ENCODE measurements around the gene TMED1. TPM values are rescaled to one million over a fixed set of nuclear protein-coding genes. Genes with fewer than 3 reads are reported as not detected.

Gene TMED1
- total and polyA plus RNA-seq, 2 of the 13 experiments (the other 11 are each of a cell fraction or from before 2014, with no cell fraction given), result 48.3 to 51.8 TPM

- H3K9ac ChIP-seq (ENCODE audit: insufficient read depth, low read depth, low read length), result no peak overlapping the region
- no peak for FAIRE-seq
- TF ChIP-seq ETV6 (CRISPR knock-in tag; conservative IDR thresholded peaks at IDR 0.05) (no peak), HNF4A (CRISPR knock-in tag; IDR thresholded peaks at IDR 0.05) (no peak), ZBTB1 (CRISPR knock-in tag; IDR thresholded peaks at IDR 0.05; ENCODE audit: borderline replicate concordance) (no peak), PHF8 (CRISPR knock-in tag; IDR thresholded peaks at IDR 0.05) (no peak), ZNF770 (CRISPR knock-in tag; IDR thresholded peaks at IDR 0.05) (no peak), ZNF850 (CRISPR knock-in tag; conservative IDR thresholded peaks at IDR 0.05) (no peak), ZNF766 (CRISPR knock-in tag; IDR thresholded peaks at IDR 0.05; ENCODE audit: borderline replicate concordance) (no peak), TFAP4 (IDR thresholded peaks at IDR 0.05; ENCODE audit: borderline replicate concordance, low read depth) (no peak), FUBP1 (CRISPR knock-in tag; IDR thresholded peaks at IDR 0.05; ENCODE audit: borderline replicate concordance) (no peak), MIXL1 (CRISPR knock-in tag; IDR thresholded peaks at IDR 0.05) (no peak), NFKB2 (CRISPR knock-in tag; IDR thresholded peaks at IDR 0.05; ENCODE audit: borderline replicate concordance) (no peak), TBP (CRISPR knock-in tag; IDR thresholded peaks at IDR 0.05) (no peak), ZNF790 (CRISPR knock-in tag; IDR thresholded peaks at IDR 0.05; ENCODE audit: borderline replicate concordance) (no peak), ZNF501 (CRISPR knock-in tag; IDR thresholded peaks at IDR 0.05) (no peak), ZEB1 (IDR thresholded peaks at IDR 0.05; ENCODE audit: insufficient replicate concordance, low read depth) (no peak), HOXA7 (CRISPR knock-in tag; IDR thresholded peaks at IDR 0.05) (no peak), CHD2 (IDR thresholded peaks at IDR 0.05; ENCODE audit: low read depth, low read length) (no peak)
- TF ChIP-seq, protein P1, sequence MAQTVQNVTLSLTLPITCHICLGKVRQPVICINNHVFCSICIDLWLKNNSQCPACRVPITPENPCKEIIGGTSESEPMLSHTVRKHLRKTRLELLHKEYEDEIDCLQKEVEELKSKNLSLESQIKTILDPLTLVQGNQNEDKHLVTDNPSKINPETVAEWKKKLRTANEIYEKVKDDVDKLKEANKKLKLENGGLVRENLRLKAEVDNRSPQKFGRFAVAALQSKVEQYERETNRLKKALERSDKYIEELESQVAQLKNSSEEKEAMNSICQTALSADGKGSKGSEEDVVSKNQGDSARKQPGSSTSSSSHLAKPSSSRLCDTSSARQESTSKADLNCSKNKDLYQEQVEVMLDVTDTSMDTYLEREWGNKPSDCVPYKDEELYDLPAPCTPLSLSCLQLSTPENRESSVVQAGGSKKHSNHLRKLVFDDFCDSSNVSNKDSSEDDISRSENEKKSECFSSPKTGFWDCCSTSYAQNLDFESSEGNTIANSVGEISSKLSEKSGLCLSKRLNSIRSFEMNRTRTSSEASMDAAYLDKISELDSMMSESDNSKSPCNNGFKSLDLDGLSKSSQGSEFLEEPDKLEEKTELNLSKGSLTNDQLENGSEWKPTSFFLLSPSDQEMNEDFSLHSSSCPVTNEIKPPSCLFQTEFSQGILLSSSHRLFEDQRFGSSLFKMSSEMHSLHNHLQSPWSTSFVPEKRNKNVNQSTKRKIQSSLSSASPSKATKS (CRISPR knock-in tag; IDR thresholded peaks at IDR 0.05), result no peak
These were observed 9.8 kb downstream of the TMED1 start for GRCh38 chr19:10826231-10826630.

More at GRCh38 chr19:10826231-10826630, 9.8 kb downstream of the TMED1 start:
- in situ Hi-C loops (cut with HindIII; ENCODE audit: extremely low pct_ligation_motif_present, low pct_unique_long_range_greater_than_20kb) (no loop called here), intact Hi-C loops (cut with micrococcal nuclease; ENCODE audit: unreplicated experiment) (no loop called here)
- no peak overlapping the region for H3K4me3 ChIP-seq (replicated peaks in 1 of 3; ENCODE audit: insufficient read depth in 1 of 3, low read depth in 2 of 3, low read length in 3 of 3)
- no TSS peak for BruUV-seq (replicated peaks)
- ChIA-PET POLR2A (interaction anchor here (1.3 kb wide), 1 partner anchor 10 kb away, joined by 4 read pairs; the partner anchor contains the start of gene TMED1), CTCF (ENCODE audit: low intra/inter-chr PET ratio, low total read pairs) (no interaction called here)
- WGBS (ENCODE audit: low lambda C conversion rate), result 94% methylated on average over 3 of the region's 7 CpGs
- no peak overlapping the region for H3K4me2 ChIP-seq (ENCODE audit: low read depth, low read length)
- no peak overlapping the region for H3K27ac ChIP-seq (ENCODE audit: extremely low read length, insufficient read depth, low read length)
- peaks cover 23 to 46% of the 10 kb centered on the region in 2 experiments for H3K36me3 ChIP-seq (replicated peaks in 1 of 2; ENCODE audit: control insufficient read depth in 1 of 2, insufficient read depth in 2 of 2, low read length in 2 of 2)
- H4K20me1 ChIP-seq (ENCODE audit: insufficient read depth, low read length), result no peaks in the 10 kb centered on the region; the same call in 1 of the 2 replicates
- ATAC-seq (no peak), DNase-seq (ENCODE audit: low spot score) (no peak)
- no peaks in the 10 kb centered on the region for H3K4me1 ChIP-seq (ENCODE audit: insufficient read depth, low read length)
- H2AFZ ChIP-seq (ENCODE audit: low read length), result no peak overlapping the region
- no peaks in the 10 kb centered on the region for H3K9me3 ChIP-seq (ENCODE audit: low read length)
- H3K27me3 ChIP-seq (ENCODE audit: control insufficient read depth in 1 of 2, insufficient read depth in 2 of 2, low read length in 2 of 2), result no peaks in the 10 kb centered on the region
- no peaks in the 10 kb centered on the region for H3K79me2 ChIP-seq (ENCODE audit: insufficient read depth, low read length)
